GM18951 (cell line): ENCODE results near the gene NDUFC1.
"Not testable (repeated sequence)": the region's sequence is repeated elsewhere in the genome, so short reads cannot be mapped to it uniquely, and the experiment has no call there.

Experiments used
- POLR2A ChIP-seq: IDR thresholded peaks from 4 replicates; pipeline ENCODE4 v1.6.1; 2011; ENCODE audit warnings: mild to moderate bottlenecking; ENCODE audit not compliant: insufficient read length, insufficient read depth; ENCODE audit errors: extremely low read depth
- in situ Hi-C: fragments of 300-500 bp; cut with MboI; formaldehyde crosslinking; loops from one replicate; pipeline ENCODE4 v1.12.0; 2022; ENCODE audit warnings: low sequenced_read_pairs, mixed read lengths, inconsistent platforms; ENCODE audit not compliant: unreplicated experiment

The NDUFC1 gene

DNA sequence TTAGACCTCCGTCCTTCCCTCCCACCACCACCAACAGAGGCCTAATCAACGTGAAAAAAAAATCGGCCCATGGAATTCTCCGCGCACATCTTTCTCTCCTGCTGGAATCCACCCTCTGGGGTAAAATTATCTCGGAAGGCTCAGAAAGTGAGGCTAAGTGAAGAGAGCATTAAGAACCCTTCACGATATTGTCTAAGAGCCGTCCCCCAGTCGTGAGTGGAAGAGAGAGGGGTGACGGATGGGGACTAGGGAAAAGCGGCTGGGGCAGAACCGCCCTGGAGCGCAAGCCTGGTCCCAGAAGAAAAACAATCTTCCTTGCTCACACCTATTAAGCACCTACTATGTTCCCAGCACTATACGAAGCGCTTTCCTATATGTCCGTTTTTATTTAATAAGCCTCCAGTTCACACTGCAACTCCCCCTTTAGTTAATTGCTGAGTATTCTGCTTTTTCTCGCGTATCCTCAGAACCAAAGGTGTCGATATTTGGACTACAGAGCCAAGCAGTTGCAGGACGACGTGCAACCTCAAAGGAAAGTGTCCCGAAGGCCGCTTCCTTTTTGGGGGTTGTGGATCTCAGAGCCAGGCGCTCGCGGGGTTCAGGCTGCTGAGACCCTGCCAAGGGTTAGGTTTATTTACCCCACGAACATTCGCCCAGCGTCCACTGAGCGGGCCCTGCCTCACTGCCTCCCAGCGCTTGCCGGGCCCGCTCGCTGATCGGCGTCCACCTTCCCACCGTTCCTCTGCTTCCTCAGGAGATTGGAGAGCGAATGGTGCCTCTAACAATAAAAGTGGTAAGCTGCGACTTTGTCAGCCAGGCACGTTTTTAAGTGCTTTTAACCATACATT lies 23.1 kb downstream of the NDUFC1 start:
- in situ Hi-C loops: no loop called here
- no peak for TF ChIP-seq POLR2A

DNA sequence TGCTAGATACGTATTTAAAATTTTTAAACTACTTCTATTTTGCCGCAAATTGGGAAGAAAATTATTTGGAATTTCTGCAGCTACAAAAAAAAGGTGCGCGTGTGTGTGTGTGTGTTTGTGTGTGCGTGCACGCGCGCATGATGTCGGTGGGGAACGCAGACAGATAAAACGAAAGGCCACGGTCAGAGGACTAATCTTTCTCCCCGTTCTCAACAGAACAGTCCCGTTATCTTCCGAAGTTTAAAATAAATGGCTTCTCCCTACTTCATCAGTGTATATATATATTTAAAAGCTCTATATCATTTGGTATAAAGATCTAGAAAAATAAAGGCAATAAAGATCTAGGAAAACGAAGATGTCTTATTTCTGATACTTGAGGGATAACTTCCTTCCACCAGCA lies 23.8 kb downstream of the NDUFC1 start:
- in situ Hi-C loops: no loop called here

GRCh38 chr4:139275281-139275735 lies 27.0 kb downstream of the NDUFC1 start:
- in situ Hi-C loops: no loop called here

More for the DNA sequence above, 23.8 kb downstream of the NDUFC1 start:
- TF ChIP-seq POLR2A: no peak

DNA sequence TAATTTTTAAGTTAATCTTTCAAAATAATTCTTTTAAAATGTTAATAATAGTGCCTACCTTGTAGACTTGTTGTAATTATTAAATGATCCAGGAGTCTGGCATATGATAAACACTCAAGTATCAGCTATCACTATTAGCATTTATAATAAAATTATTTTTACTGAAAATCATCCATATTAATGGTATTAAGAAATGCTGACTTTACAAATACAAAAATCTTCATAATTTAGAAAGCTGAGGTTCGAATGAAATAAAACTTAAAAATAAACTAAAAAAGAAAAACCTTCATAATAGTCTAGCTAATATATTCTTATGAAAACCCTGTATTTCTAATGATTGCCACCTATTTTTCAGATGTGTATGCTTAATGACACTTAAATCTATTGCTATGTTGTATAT lies 27.5 kb downstream of the NDUFC1 start:
- in situ Hi-C loops: no loop called here
- TF ChIP-seq POLR2A: no peak

More at GRCh38 chr4:139275281-139275735, 27.0 kb downstream of the NDUFC1 start:
- TF ChIP-seq POLR2A: no peak

GRCh38 chr4:139273835-139274234 lies 28.4 kb downstream of the NDUFC1 start:
- TF ChIP-seq POLR2A: no peak
- in situ Hi-C loops: no loop called here

DNA sequence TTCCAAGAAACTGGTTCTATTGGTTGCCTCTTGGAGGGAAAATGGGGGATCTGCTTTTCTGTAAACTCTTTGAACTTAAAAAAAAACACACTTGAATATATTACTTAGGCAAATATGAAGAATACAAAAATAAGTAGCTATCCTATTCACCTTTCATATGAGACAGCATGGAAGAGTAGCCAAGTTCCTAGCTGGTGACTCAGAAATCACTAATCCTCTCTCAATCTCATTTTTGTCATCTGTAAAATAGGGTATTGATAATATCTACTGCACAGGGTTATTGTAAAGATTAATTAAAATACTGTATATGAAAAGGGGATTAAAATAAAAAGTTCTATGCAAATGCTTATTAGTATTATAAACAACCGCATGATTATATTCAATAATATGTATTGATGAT lies 35.0 kb downstream of the NDUFC1 start:
- in situ Hi-C loops: no loop called here

DNA sequence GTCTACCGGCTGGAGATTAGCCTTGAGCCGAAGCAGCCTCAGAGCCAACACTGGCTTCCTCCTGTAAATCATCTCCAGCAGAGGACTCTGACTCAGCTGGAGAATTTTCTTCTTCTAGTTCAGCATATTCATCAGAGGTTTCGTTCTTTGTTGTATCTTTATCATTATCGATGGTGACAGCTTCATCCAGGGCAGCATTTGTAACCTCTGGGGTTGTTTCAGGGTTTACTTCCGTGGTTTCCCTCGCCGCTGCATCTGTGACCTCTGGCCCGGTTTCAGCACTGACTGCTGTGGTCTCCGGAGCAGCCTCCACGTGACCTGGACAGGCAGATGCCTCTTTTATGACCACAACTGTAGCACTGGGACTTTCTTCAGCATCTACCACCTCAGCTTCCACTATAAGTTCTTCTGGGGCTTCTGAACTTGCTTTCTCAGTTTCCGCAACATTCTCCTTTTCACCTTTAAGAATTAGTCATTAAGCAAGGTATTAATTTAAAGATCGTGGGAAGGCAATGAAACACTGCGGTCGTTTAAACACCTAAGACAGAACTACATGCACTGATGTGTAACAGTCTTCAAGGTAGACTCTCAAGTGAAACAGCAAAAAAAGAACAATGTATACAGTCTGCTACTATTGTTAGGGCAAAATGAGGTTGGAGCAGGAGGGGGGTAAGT lies 35.6 kb downstream of the NDUFC1 start:
- TF ChIP-seq POLR2A: no peak
- in situ Hi-C loops: no loop called here

More for the DNA sequence above, 35.0 kb downstream of the NDUFC1 start:
- TF ChIP-seq POLR2A: no peak

- no peak for TF ChIP-seq POLR2A
- in situ Hi-C loops: no loop called here
These were observed 36.1 kb downstream of the NDUFC1 start for GRCh38 chr4:139266208-139266582.

DNA sequence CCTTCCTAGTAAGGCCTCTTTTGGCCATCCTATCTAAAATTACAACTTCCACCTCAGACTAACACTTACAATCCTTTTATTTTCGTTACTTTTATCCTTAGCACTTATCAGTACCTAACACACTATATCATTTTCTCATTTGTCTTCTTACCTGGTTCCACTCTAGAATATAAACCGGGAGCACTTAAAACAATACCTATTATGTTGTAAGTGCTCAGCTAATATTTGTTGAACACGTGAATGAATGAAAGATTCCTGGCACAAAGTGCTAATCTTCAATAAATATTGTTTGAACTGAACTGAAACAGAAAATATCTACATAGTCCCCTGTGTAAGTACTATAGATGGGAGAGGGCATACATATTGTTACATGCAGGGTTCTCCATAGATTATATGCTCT lies 36.6 kb downstream of the NDUFC1 start:
- no peak for TF ChIP-seq POLR2A
- in situ Hi-C loops: no loop called here

GRCh38 chr4:139256349-139256748 lies 45.9 kb downstream of the NDUFC1 start:
- no peak for TF ChIP-seq POLR2A
- in situ Hi-C loops: no loop called here

GRCh38 chr4:139255581-139255980 lies 46.7 kb downstream of the NDUFC1 start:
- in situ Hi-C loops: not testable (repeated sequence)

DNA sequence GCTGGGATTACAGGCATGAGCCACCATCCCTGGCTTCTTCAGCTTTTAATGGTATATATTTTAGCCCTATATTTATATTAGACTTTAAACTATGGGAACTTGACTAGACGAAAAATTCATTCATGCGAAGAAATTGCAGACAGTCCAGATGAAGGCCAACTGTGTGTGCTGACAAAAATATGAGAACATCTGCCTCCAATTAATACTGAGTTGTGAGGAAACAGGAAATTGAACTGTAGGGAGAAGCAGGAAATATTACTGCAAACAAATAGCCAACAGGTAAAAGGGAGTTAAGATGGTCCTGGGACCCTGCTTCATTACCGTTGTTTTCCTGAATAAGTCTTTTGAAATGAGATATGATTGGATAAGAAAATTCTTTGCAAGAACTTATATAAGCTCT lies 48.6 kb downstream of the NDUFC1 start:
- in situ Hi-C loops: no loop called here
- no peak for TF ChIP-seq POLR2A

GRCh38 chr4:139253046-139253445 lies 49.2 kb downstream of the NDUFC1 start:
- in situ Hi-C loops: no loop called here
- TF ChIP-seq POLR2A: no peak

GRCh38 chr4:139247700-139248238 lies 54.5 kb downstream of the NDUFC1 start:
- in situ Hi-C loops: no loop called here
- no peak for TF ChIP-seq POLR2A
